SU-DHL-6 (cell line): ENCODE results near the gene CCL1.

Experiments
- H2AFZ ChIP-seq: fragments of 200-600 bp; sonication (generic); 2 replicates; pipeline ENCODE4 v1.6.1; 2014; ENCODE audit warnings: low read depth, mild to moderate bottlenecking, moderate library complexity, mixed read lengths, antibody characterized with exemption, low read length; ENCODE audit not compliant: severe bottlenecking
- H3F3A ChIP-seq: fragments of 200-600 bp; shearing (Covaris generic); 2 replicates; pipeline ENCODE4 v1.6.0; 2016; ENCODE audit warnings: antibody characterized with exemption, mild to moderate bottlenecking; ENCODE audit not compliant: insufficient read depth
- H3K27ac ChIP-seq: fragments of 200-600 bp; sonication (generic); 2 replicates; pipeline ENCODE4 v1.5.1; 2016; ENCODE audit warnings: low read depth, mild to moderate bottlenecking, low read length, moderate library complexity, mixed read lengths
- H3K27me3 ChIP-seq: fragments of 200-600 bp; sonication (generic), shearing (Covaris generic); 2 replicates; pipeline ENCODE4 v1.6.0; 2014; ENCODE audit warnings: mild to moderate bottlenecking, low read length
- H3K36me3 ChIP-seq: fragments of 200-600 bp; sonication (generic); 2 replicates; pipeline ENCODE4 v1.6.1; 2014; ENCODE audit warnings: mild to moderate bottlenecking, low read length, mixed read lengths
- H3K4me2 ChIP-seq: fragments of 300-600, 200-600 bp; shearing (Covaris generic), sonication (generic); 2 replicates; pipeline ENCODE4 v1.6.0; 2014; ENCODE audit warnings: low read length, low read depth, mild to moderate bottlenecking; ENCODE audit not compliant: poor library complexity, severe bottlenecking
- H3K4me3 ChIP-seq: fragments of 200-600 bp; sonication (generic); 2 replicates; pipeline ENCODE4 v1.5.1; 2014; ENCODE audit warnings: antibody characterized with exemption, low read length, mild to moderate bottlenecking, mixed read lengths; ENCODE audit not compliant: insufficient read depth, poor library complexity, severe bottlenecking
- H3K79me2 ChIP-seq: fragments of 200-600 bp; sonication (generic); 2 replicates; pipeline ENCODE4 v1.6.1; 2014; ENCODE audit warnings: mild to moderate bottlenecking, low read length, moderate library complexity; ENCODE audit not compliant: insufficient read depth
- H3K9ac ChIP-seq: fragments of 200-600 bp; sonication (generic); 2 replicates; pipeline ENCODE4 v1.7.0; 2014; ENCODE audit warnings: mild to moderate bottlenecking, low read length
- H3K9me2 ChIP-seq: fragments of 200-600 bp; sonication (generic); replicated peaks from 2 replicates; pipeline ENCODE4 v1.6.1; 2014; ENCODE audit warnings: low read length; ENCODE audit not compliant: insufficient read depth
- H3K9me3 ChIP-seq: fragments of 200-600 bp; sonication (generic); 2 replicates; pipeline ENCODE4 v1.6.1; 2014; ENCODE audit warnings: low read length, mixed read lengths; ENCODE audit not compliant: insufficient read depth
- H4K20me1 ChIP-seq: fragments of 200-600 bp; sonication (generic); 2 replicates; pipeline ENCODE4 v1.6.1; 2014; ENCODE audit warnings: low read depth, mild to moderate bottlenecking, antibody characterized with exemption, low read length, moderate library complexity, mixed read lengths
- EZH2phosphoT487 ChIP-seq: fragments of 200-600 bp; sonication (generic), shearing (Covaris generic); conservative IDR thresholded peaks from 2 replicates; pipeline ENCODE4 v1.6.1; 2018; ENCODE audit warnings: mild to moderate bottlenecking, antibody characterized with exemption, low read length, moderate library complexity, mixed read lengths
- TF ChIP-seq, protein P1 (sequence below): fragments of 200-600 bp; sonication (generic); IDR thresholded peaks from one replicate; pipeline ENCODE4 v1.5.1; 2017; ENCODE audit warnings: antibody characterized with exemption, mild to moderate bottlenecking, low read length, moderate library complexity; ENCODE audit not compliant: insufficient read depth, poor library complexity, severe bottlenecking

Gene CCL1

DNA sequence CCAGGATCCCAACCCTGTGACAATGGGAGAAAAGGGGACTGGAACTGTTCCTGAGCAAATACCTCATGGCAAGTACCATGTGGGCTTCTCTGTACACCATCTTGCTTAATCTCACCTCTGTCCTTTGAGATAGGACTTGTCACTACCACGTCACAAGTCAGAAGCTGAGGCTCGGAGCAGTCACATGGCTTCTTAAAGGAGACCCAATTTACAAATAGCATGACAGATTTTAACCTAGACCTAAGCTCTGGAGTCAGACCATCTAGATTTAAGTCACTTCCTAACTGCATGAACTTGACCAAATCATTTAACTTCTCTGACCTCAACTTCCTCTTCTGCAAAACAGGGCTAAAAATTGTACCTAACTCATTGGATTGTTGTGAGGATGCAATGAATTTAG lies 36.0 kb upstream of the CCL1 start:
- TF ChIP-seq EZH2phosphoT487 = no peak
- TF ChIP-seq, protein P1, sequence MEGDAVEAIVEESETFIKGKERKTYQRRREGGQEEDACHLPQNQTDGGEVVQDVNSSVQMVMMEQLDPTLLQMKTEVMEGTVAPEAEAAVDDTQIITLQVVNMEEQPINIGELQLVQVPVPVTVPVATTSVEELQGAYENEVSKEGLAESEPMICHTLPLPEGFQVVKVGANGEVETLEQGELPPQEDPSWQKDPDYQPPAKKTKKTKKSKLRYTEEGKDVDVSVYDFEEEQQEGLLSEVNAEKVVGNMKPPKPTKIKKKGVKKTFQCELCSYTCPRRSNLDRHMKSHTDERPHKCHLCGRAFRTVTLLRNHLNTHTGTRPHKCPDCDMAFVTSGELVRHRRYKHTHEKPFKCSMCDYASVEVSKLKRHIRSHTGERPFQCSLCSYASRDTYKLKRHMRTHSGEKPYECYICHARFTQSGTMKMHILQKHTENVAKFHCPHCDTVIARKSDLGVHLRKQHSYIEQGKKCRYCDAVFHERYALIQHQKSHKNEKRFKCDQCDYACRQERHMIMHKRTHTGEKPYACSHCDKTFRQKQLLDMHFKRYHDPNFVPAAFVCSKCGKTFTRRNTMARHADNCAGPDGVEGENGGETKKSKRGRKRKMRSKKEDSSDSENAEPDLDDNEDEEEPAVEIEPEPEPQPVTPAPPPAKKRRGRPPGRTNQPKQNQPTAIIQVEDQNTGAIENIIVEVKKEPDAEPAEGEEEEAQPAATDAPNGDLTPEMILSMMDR = no peak
- Histone ChIP-seq H3K27ac (no peak overlapping the region), H3K4me2 (no peak overlapping the region)

DNA sequence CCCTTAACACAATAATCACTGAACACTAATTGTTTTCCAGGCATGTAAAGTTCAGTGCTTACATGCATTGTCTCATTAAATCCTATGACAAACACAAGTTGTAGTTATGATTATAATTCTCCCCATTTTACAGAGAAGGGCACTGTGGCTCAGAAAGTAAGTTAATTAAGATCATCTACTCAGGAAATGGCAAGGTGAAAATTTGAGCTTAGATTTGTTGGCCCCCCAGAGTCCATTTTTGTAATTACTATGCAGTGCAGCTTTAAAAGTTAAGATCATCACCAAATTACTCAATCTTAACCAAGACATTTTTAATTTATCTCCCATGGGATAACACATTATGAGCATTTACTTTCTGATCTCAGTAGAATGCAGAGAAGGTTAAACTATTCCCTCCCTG lies 34.2 kb upstream of the CCL1 start:
- Histone ChIP-seq H2AFZ (no peak overlapping the region), H3K9me2 (no peaks in the 10 kb centered on the region), H3K9me3 (no peaks in the 10 kb centered on the region), H3K36me3 (no peaks in the 10 kb centered on the region), H3K9ac (no peak overlapping the region), H3K79me2 (no peaks in the 10 kb centered on the region), H3K27ac (no peak overlapping the region), H4K20me1 (no peaks in the 10 kb centered on the region), H3K4me2 (no peak overlapping the region), H3K27me3 (no peaks in the 10 kb centered on the region), H3K4me3 (no peak overlapping the region), H3F3A (no peaks in the 10 kb centered on the region)
- no peak for TF ChIP-seq EZH2phosphoT487
- TF ChIP-seq, protein P1 = no peak

More for the DNA sequence above, 36.0 kb upstream of the CCL1 start:
- Histone ChIP-seq H3K9me3 (no peaks in the 10 kb centered on the region), H4K20me1 (no peaks in the 10 kb centered on the region), H2AFZ (no peak overlapping the region), H3K9me2 (no peaks in the 10 kb centered on the region), H3K36me3 (no peaks in the 10 kb centered on the region), H3K79me2 (no peaks in the 10 kb centered on the region), H3K9ac (no peak overlapping the region), H3K27me3 (no peaks in the 10 kb centered on the region), H3K4me3 (no peak overlapping the region), H3F3A (no peaks in the 10 kb centered on the region)

DNA sequence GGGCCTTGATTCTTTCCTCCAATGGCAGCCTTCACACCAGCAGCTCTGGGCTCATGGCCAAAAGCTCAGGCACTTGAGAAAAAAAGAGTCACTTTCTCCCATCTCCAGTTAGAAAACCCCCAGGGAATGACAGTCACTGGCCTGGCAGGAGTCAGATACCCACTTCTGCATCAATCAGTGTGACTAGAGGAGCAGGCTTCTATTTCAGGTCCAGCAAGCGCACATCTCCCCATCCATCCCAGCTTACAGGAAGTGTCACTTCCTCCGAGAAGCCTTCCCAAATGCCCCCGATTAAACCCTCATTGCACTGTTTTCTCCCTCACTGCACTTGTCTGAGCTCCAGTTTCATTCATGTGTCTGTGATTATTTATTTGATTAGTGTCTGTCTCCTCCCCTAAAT lies 30.4 kb upstream of the CCL1 start:
- Histone ChIP-seq H3K27me3 (no peaks in the 10 kb centered on the region), H3K9ac (no peak overlapping the region), H2AFZ (no peak overlapping the region), H3K4me3 (no peak overlapping the region), H4K20me1 (no peaks in the 10 kb centered on the region), H3K9me3 (no peaks in the 10 kb centered on the region), H3K79me2 (no peaks in the 10 kb centered on the region), H3K4me2 (no peak overlapping the region), H3F3A (no peaks in the 10 kb centered on the region), H3K27ac (no peak overlapping the region), H3K9me2 (no peaks in the 10 kb centered on the region), H3K36me3 (no peaks in the 10 kb centered on the region)
- TF ChIP-seq, protein P1 = no peak
- no peak for TF ChIP-seq EZH2phosphoT487

DNA sequence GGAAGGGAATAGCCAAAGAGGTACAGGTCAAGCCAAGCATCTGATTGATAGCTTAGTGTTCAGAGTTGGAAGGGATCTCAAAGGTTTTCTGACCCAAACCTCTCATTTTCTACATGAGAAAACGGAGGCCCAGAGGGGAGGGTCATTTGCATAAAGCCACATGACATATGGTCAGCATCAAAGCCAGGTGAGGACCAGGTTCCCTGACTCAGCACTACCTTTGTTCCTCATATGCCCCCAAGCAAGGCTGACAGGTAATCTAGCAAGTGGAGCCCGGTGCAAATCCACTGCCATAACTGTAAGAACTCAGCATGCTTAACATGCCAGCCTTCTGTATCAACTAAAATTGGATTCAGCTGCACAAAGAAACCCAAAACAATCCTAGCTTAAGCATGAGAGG lies 28.2 kb upstream of the CCL1 start:
- Histone ChIP-seq H3K9ac (no peak overlapping the region), H3K4me2 (no peak overlapping the region), H3K27ac (no peak overlapping the region), H4K20me1 (no peaks in the 10 kb centered on the region), H3K36me3 (no peaks in the 10 kb centered on the region), H3K9me2 (no peaks in the 10 kb centered on the region), H3K79me2 (no peaks in the 10 kb centered on the region), H3F3A (no peaks in the 10 kb centered on the region), H3K4me3 (no peak overlapping the region), H2AFZ (no peak overlapping the region), H3K27me3 (no peaks in the 10 kb centered on the region), H3K9me3 (no peaks in the 10 kb centered on the region)
- TF ChIP-seq EZH2phosphoT487 = no peak
- TF ChIP-seq, protein P1 = no peak
